Right renal pelvis (tissue), 4 donors: Measurements from ENCODE around the gene RHBDD3. TPM values are rescaled to one million over a fixed set of nuclear protein-coding genes. Genes with fewer than 3 reads are reported as not detected.

Experiments
- DNase-seq, 4 donors: peaks; one replicate each; pipeline ENCODE4 v3.0.0-alpha.2; 2013; ENCODE audit warnings: low read depth in 4 of 4, low spot score in 3 of 4, missing footprints in 1 of 4
- polyA plus RNA-seq, 4 donors: library from polyadenylated mRNA; unstranded; fragments of 120-200 nt; gene quantifications; one replicate each; pipeline ENCODE4 v1.2.1, GENCODE V29; 2013; ENCODE audit not compliant: insufficient read length in 4 of 4

Gene RHBDD3
- polyA plus RNA-seq, 4 donors = 25.4 to 37.8 (median 27.1) TPM

- DNase-seq = no peak
Observed at GRCh38 chr22:29270475-29271271, 2.9 kb upstream of the RHBDD3 start.

- DNase-seq = no peak
Observed at GRCh38 chr22:29269731-29270474, 2.1 kb upstream of the RHBDD3 start.

GRCh38 chr22:29269230-29269604 lies 1.4 kb upstream of the RHBDD3 start:
- no peak for DNase-seq

GRCh38 chr22:29268511-29269229 lies 889 bp upstream of the RHBDD3 start:
- peak in 2 of 4 donors; percentile 18 to 36 for DNase-seq

- DNase-seq = no peak
Observed at GRCh38 chr22:29267462-29267857, 321 bp downstream of the RHBDD3 start.

GRCh38 chr22:29266564-29267461 lies 968 bp downstream of the RHBDD3 start:
- no peak for DNase-seq

- no peak for DNase-seq
Observed at GRCh38 chr22:29265929-29266328, 1.9 kb downstream of the RHBDD3 start.

GRCh38 chr22:29265305-29265704 lies 2.5 kb downstream of the RHBDD3 start:
- no peak for DNase-seq

- DNase-seq = no peak
Observed at GRCh38 chr22:29263791-29264276, 3.9 kb downstream of the RHBDD3 start.

GRCh38 chr22:29260601-29261315 lies 7.0 kb downstream of the RHBDD3 start:
- no peak for DNase-seq

GRCh38 chr22:29260031-29260560 lies 7.7 kb downstream of the RHBDD3 start:
- DNase-seq = no peak

GRCh38 chr22:29259253-29259899 lies 8.4 kb downstream of the RHBDD3 start:
- DNase-seq = no peak

- DNase-seq = no peak
Observed at GRCh38 chr22:29258407-29259252, 9.2 kb downstream of the RHBDD3 start.

- DNase-seq = no peak
Observed at GRCh38 chr22:29257751-29258181, 10.0 kb downstream of the RHBDD3 start.

GRCh38 chr22:29256606-29257325 lies 11.0 kb downstream of the RHBDD3 start:
- DNase-seq = no peak

- no peak for DNase-seq
Observed at GRCh38 chr22:29255064-29255621, 12.6 kb downstream of the RHBDD3 start.

- no peak for DNase-seq
Observed at GRCh38 chr22:29254286-29254660, 13.5 kb downstream of the RHBDD3 start.
